Measurements from ENCODE around the gene CACNA1E.

CACNA1E gene

DNA sequence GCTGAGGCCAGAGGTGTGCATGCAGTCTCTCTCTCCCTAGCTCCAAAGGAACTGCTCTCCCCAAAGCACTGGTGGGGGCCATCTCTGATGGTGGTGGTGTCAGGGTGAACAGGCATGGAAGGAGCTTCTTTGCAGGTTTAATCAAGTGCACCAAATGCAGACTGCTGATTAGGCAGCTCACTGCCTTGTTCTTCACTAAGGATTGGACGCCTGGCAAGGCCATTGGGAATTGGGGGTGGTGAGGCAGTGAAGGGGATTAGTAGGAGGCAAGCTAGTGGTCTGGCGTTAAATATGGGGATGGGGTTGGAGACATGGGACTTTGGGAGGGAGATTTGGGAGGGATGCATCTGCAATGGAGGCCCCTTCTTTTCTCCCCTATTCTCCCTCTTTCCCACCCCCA is 1.5 kb downstream of the CACNA1E start:
- no peak for DNase-seq (ENCODE audit: low read depth in 2 of 2)

GRCh38 chr1:181485287-181486097 is 2.2 kb downstream of the CACNA1E start:
- peak in 1 of 2 experiments; percentile 7 for DNase-seq (ENCODE audit: low read depth in 2 of 2)

GRCh38 chr1:181486098-181486420 is 2.7 kb downstream of the CACNA1E start:
- DNase-seq (ENCODE audit: low read depth in 2 of 2): no peak

DNA sequence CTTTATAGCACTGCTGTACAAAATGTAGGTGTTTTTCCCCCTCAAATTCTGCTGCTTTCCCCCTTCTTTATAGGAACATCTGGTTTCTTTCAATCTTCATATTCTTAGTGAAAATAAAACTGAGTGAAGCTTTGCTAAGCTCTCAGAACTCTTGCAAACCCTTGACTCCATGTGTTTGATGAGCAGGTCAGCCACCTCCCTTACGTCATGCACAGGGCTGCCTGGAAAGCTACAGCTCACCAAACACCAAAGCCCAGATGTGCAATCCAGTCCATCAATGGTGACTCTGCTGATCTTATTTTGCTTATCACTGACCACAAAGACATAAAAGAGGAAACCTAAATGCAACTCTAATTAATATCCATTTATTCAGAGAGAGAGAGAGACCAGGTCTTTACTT is 5.5 kb downstream of the CACNA1E start:
- DNase-seq (ENCODE audit: low read depth in 2 of 2): no peak

DNA sequence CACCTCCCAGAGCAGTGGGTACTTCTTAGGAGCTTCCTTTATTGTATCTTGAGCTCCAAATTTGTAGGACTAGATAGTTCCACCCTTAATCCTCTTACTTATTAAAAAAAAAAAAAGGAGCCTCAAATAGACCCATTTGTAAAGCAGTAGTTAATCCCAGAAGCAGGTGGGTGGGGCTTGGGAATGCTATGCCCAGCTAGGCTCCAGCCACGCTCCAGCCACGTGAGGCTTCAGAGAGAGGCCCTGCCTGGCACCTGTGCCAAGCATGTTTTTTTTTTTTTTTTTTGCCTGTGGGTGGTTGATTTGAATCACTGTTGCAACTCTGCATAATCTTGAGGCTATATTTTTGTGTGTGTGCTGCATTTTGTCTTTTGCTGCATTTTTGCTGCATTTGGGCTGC is 7.0 kb downstream of the CACNA1E start:
- DNase-seq (ENCODE audit: low read depth in 2 of 2): no peak

GRCh38 chr1:181490740-181491712 is 7.7 kb downstream of the CACNA1E start:
- DNase-seq (ENCODE audit: low read depth in 2 of 2): no peak

- DNase-seq (ENCODE audit: low read depth in 2 of 2): no peak
Measured at GRCh38 chr1:181493166-181493565, 9.8 kb downstream of the CACNA1E start.

DNA sequence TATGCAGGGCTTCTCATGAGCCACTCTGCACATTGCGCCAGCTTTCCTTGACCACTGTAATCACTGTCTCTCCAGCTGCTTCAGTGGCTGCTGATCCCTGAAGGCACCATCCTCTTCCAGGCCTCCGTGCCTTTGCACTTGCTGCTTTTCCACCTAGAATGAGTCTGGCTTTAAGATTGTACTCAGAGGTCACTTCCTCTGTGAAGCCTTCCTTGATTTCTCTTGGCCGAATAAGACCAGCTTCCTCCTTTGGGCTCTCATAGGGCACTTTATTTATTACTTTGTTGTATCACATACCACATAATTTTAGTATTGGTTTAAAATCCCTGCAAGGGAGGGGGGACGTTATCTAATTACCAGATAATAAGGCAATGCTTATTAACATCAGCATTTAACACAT is 10.6 kb downstream of the CACNA1E start:
- no peak for DNase-seq (ENCODE audit: low read depth in 2 of 2)

GRCh38 chr1:181496759-181497158 is 13.4 kb downstream of the CACNA1E start:
- no peak for DNase-seq (ENCODE audit: low read depth in 2 of 2)

DNA sequence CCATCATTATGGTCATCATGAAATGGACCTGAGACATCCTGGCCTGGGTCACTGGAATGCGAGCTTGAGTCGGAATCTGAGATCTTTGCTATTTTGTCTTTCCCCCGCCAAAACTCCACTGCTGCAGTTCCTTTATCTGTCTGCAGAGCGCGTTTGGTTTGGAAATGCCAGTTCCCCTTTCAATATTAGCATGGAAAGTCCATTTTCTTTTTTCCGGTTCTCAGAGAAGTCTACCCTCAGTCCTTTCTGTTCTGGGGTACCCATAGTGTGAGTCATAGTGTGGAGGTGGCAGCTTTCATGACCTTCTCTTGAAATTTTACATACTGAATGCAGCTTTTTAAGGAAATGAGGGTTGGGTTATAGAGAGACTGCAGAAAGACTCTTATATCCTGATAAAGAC is 14.6 kb downstream of the CACNA1E start:
- DNase-seq (ENCODE audit: low read depth in 2 of 2): no peak

GRCh38 chr1:181499825-181500224 is 16.5 kb downstream of the CACNA1E start:
- DNase-seq (ENCODE audit: low read depth in 2 of 2): no peak

GRCh38 chr1:181500636-181501035 is 17.3 kb downstream of the CACNA1E start:
- DNase-seq (ENCODE audit: low read depth in 2 of 2): no peak

DNA sequence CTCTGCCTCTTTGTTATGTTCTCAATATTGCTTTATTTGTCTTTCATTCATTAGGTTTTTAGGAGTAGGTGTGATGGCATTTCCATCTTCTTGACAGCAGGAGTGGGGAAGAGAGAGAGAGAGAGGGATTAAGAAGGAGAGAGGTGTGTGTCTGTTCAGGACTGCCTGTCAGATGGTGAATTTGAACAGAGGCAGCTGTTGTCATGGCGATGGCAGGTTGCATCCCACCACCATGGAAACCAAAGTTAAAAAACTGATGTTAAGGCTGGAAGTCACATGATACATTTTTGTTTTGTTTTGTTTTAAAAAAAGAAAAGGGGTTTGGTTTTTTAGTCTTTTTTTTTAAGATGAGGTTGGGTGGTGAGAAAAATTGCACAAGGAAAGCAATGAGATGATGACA is 18.3 kb downstream of the CACNA1E start:
- no peak for DNase-seq (ENCODE audit: low read depth in 2 of 2)

DNA sequence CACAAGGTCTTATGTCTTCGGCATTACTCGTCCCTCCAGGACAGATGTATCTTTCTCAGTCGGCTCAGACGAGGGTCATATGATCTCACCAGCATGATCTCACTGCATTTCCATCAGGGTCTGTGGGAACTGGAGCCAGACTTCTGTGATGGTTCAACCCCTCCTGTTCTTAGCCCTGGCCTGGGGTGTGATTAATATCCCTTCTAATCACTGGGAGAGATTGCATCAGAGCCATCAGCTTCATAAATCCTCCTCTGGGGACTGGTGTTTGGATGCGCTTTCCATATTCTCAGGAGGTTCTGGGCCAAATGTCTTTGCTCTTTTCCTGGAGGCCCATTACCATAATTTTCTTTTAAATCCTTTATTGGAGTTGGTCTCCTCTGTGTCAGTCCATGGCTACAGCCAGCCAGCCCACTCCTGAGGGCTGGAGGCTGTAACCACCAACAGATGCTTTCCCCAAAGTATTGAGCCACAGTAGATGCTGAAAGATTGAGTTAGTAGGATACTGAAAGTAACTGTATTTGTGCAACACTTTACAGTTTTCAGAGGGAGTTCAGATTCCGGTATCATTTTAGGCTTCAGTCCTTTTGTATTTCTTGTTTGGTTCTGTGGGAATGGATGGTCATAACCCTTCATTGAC is 20.0 kb downstream of the CACNA1E start:
- no peak for DNase-seq (ENCODE audit: low read depth in 2 of 2)

DNA sequence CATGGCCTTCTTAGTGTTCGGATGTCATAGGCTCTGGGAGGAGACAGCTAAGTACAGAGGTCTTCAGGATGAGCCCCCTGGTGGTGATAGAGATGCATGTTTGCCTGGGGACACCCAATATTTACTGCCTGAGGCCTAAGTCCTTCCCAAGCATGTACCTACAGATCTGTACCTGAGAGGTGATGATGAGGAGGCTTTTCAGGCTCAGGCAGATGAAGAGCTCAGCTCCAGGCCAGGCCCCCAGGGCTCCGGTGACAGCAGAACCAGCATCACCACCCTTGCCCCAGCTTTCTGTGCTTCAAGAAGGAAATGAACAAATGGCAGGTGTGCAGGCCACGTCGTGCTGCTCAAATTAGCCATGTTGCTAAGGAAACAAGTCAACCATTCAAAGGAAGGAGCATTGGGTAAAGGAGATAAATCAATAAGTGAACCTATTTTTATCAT is 21.1 kb downstream of the CACNA1E start:
- no peak for DNase-seq (ENCODE audit: low read depth in 2 of 2)

DNA sequence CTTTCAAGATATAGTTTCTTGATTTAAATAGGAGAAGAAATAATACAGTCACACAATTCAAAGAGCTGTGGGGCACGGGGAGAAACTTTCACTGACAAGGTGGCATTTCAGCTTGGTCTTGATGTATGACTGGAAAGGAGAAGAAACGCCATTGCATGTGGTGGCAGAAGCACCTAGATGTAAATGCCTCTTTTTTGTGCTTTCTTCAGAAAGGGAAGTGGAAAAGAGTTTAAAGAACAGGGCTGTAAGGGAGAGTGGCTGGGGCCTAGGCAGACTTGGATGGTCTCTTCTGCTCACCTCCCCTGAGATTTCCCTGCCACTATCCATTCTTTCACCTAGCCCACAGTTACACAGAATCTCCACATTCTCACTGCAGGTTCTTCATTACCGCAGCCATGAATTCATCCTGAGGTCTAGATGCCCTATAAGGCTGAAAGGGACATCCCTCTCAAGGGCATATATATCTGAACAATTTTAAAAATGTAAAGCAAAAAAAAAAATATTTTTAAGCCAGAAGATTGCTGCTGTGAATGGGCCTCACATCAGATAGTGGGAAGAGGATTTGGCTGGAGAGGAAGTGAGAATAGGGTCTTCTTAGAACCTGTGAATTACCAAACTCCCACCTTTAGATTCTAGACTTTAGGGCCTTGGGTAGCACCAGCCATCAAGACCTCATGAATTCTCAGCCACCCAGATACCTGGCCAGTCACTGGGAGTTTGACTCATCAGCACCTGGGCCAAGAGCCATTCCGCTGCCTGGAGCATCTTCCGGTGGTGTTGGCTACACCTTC is 23.4 kb downstream of the CACNA1E start:
- no peak for DNase-seq (ENCODE audit: low read depth in 2 of 2)

DNA sequence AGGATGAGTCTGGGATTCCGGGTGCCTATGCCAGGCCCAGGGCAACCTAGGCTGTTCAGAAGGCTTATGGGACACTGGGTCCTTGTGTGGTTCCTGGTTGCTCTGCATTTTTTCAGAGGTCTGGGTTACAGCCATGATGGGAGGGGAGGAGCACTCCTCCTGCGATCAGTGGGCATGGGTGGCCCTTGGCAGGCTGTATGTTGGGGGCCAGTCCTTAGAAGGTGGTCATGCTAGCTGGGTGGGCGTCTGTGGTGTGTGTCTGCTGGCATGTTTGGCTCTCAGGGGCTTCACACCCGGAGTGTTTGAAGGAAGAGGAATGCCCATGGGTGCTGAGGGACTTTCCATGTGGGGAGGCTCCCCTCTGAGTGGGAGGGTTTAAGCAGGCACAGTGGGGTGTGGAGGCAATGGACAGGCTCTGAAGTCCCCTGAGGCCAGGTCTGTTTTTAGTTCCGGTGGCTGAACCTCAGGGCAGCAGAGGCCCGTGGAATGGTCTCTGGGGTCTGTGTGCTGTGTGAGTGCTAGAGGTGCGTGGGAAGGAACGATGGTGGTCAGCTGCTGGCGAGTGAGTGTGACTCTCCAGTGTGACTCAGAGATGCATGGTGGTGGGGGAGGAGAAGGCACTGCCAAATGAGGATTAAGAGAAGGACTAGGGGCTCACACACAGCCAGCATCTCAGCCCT is 25.3 kb downstream of the CACNA1E start:
- no peak for DNase-seq (ENCODE audit: low read depth in 2 of 2)

DNA sequence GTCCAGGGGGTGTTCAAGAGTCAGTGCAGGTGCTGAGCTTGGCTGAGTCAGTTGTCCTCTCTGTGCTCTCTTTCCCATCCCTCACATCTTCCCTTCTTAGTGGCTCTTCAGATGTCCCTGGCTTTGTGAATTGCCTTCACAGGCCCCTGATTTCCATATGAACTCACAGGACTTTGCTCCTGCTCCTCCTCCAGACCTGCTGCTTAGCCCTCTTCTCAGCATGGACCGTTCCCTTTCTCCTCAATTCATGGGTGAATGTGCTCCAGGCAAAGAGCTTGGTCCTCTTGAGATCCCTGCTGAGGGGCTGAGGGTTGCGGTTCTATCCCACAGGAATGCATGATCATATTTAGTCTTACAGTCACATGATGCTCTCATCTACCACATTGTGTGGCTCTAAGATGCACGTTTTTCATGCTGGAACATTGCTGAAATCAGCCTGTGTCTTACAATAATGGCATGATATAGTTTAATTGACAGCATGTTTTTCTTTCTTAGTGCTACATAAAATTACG is 30.5 kb downstream of the CACNA1E start:
- no peak for DNase-seq (ENCODE audit: low read depth in 2 of 2)

- DNase-seq (ENCODE audit: low read depth in 2 of 2): no peak
Measured at GRCh38 chr1:181514298-181515290, 31.3 kb downstream of the CACNA1E start.

All from stimulated activated CD4-positive, alpha-beta T cell treated with anti-CD3 and anti-CD28 coated beads, Interleukin-12 subunit alpha, Interleukin-12 subunit beta, amount 100 ng/mL, for 24 hours (primary cell).